SU-DHL-6 (cell line): Measurements from ENCODE around the gene EMB.
"Not testable (repeated sequence)": the region's sequence is repeated elsewhere in the genome, so short reads cannot be mapped to it uniquely, and the experiment has no call there.

Experiments used
- EZH2phosphoT487 ChIP-seq: fragments of 200-600 bp; sonication (generic), shearing (Covaris generic); conservative IDR thresholded peaks from 2 replicates; pipeline ENCODE4 v1.6.1; 2018; ENCODE audit warnings: mild to moderate bottlenecking, antibody characterized with exemption, low read length, moderate library complexity, mixed read lengths
- TF ChIP-seq, protein P1 (sequence below): fragments of 200-600 bp; sonication (generic); IDR thresholded peaks from one replicate; pipeline ENCODE4 v1.5.1; 2017; ENCODE audit warnings: antibody characterized with exemption, mild to moderate bottlenecking, low read length, moderate library complexity; ENCODE audit not compliant: insufficient read depth, poor library complexity, severe bottlenecking

DNA sequence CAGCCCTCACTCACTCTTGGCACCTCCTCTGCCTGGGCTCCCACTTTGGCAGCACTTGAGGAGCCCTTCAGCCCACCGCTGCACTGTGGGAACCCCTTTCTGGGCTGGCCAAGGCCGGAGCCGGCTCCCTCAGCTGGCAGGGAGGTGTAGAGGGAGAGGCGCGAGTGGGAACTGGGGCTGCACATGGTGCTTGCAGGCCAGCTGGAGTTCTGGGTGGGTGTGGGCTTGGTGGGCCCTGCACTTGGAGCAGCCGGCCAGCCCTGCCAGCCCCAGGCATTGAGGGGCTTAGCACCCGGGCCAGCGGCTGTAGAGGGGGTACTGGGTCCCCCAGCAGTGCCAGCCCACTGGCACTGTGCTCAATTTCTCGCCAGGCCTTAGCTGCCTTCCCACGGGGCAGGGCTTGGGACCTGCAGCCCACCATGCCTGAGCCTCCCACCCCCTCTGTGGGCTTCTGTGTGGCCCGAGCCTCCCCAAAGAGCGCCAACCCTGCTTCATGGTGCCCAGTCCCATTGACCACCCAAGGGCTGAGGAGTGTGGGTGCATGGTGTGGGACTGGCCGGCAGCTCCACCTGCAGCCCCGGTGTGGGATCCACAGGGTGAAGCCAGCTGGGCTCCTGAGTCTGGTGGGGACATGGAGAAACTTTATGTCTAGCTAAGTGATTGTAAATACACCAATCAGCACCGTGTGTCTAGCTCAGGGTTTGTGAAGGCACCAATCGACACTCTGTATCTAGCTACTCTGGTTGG lies 71.6 kb downstream of the EMB start:
- TF ChIP-seq, protein P1, sequence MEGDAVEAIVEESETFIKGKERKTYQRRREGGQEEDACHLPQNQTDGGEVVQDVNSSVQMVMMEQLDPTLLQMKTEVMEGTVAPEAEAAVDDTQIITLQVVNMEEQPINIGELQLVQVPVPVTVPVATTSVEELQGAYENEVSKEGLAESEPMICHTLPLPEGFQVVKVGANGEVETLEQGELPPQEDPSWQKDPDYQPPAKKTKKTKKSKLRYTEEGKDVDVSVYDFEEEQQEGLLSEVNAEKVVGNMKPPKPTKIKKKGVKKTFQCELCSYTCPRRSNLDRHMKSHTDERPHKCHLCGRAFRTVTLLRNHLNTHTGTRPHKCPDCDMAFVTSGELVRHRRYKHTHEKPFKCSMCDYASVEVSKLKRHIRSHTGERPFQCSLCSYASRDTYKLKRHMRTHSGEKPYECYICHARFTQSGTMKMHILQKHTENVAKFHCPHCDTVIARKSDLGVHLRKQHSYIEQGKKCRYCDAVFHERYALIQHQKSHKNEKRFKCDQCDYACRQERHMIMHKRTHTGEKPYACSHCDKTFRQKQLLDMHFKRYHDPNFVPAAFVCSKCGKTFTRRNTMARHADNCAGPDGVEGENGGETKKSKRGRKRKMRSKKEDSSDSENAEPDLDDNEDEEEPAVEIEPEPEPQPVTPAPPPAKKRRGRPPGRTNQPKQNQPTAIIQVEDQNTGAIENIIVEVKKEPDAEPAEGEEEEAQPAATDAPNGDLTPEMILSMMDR = not testable (repeated sequence)
- TF ChIP-seq EZH2phosphoT487 = not testable (repeated sequence)
